NCI-H774 (cell line): ENCODE results near the gene SRL.
"Not testable (repeated sequence)": the region's sequence is repeated elsewhere in the genome, so short reads cannot be mapped to it uniquely, and the experiment has no call there.

Experiments
- DNase-seq: peaks from one replicate; lab custom pipeline; 2025; lab: John Stamatoyannopoulos, UW

SRL gene

GRCh38 chr16:4226251-4227039 is 15.4 kb downstream of the SRL start:
- DNase-seq: no peak

GRCh38 chr16:4225075-4225474 is 16.8 kb downstream of the SRL start:
- DNase-seq: no peak

- no peak for DNase-seq
Measured at GRCh38 chr16:4220358-4220757, 21.5 kb downstream of the SRL start.

GRCh38 chr16:4218202-4218601 is 23.7 kb downstream of the SRL start:
- no peak for DNase-seq

- DNase-seq: no peak
Measured at GRCh38 chr16:4217204-4218131, 24.4 kb downstream of the SRL start.

GRCh38 chr16:4216596-4216995 is 25.3 kb downstream of the SRL start:
- DNase-seq: no peak

- DNase-seq: no peak
Measured at GRCh38 chr16:4215106-4215505, 26.8 kb downstream of the SRL start.

GRCh38 chr16:4214215-4214621 is 27.7 kb downstream of the SRL start:
- no peak for DNase-seq

GRCh38 chr16:4213737-4214136 is 28.1 kb downstream of the SRL start:
- no peak for DNase-seq

GRCh38 chr16:4212934-4213296 is 29.0 kb downstream of the SRL start:
- DNase-seq: no peak

GRCh38 chr16:4212211-4212933 is 29.5 kb downstream of the SRL start:
- DNase-seq: no peak

- not testable (repeated sequence) for DNase-seq
Measured at GRCh38 chr16:4211445-4212210, 30.3 kb downstream of the SRL start.

GRCh38 chr16:4209666-4210065 is 32.2 kb downstream of the SRL start:
- DNase-seq: no peak

- DNase-seq: no peak
Measured at GRCh38 chr16:4208341-4208751, 33.5 kb downstream of the SRL start.

GRCh38 chr16:4207683-4208340 is 34.1 kb downstream of the SRL start:
- DNase-seq: no peak

GRCh38 chr16:4207229-4207628 is 34.7 kb downstream of the SRL start:
- DNase-seq: no peak

- DNase-seq: no peak
Measured at GRCh38 chr16:4206680-4207079, 35.2 kb downstream of the SRL start.

- DNase-seq: no peak
Measured at GRCh38 chr16:4205971-4206370, 35.9 kb downstream of the SRL start.

GRCh38 chr16:4204521-4204920 is 37.4 kb downstream of the SRL start:
- no peak for DNase-seq

- DNase-seq: no peak
Measured at GRCh38 chr16:4203748-4204147, 38.1 kb downstream of the SRL start.
